Ishikawa (cell line): ENCODE measurements around the gene SEMA4A.

ENCODE experiments used
- CEBPB ChIP-seq: IDR thresholded peaks from 2 replicates; pipeline ENCODE4 v1.6.1; 2012
- CREB1 ChIP-seq: IDR thresholded peaks from 2 replicates; pipeline ENCODE4 v1.6.1; 2012; ENCODE audit warnings: low read depth
- EGR1 ChIP-seq: IDR thresholded peaks from 2 replicates; pipeline ENCODE4 v1.6.1; 2012
- EP300 ChIP-seq: IDR thresholded peaks from 2 replicates; pipeline ENCODE4 v1.6.1; 2012; ENCODE audit warnings: borderline replicate concordance
- FOXM1 ChIP-seq: IDR thresholded peaks from 2 replicates; pipeline ENCODE4 v1.6.1; 2012; ENCODE audit warnings: low read depth, borderline replicate concordance
- MAX ChIP-seq: IDR thresholded peaks from 2 replicates; pipeline ENCODE4 v1.6.1; 2012
- NFIC ChIP-seq: IDR thresholded peaks from 2 replicates; pipeline ENCODE4 v1.6.1; 2012
- RAD21 ChIP-seq: IDR thresholded peaks from 2 replicates; pipeline ENCODE4 v1.6.1; 2012; ENCODE audit warnings: low read depth
- REST ChIP-seq: IDR thresholded peaks from 2 replicates; pipeline ENCODE4 v1.6.1; 2012; ENCODE audit warnings: low read depth, mild to moderate bottlenecking
- TAF1 ChIP-seq: IDR thresholded peaks from 2 replicates; pipeline ENCODE4 v1.6.1; 2012; ENCODE audit warnings: low read depth, mild to moderate bottlenecking
- TCF12 ChIP-seq: IDR thresholded peaks from 2 replicates; pipeline ENCODE4 v1.6.1; 2012; ENCODE audit warnings: low read depth
- TEAD4 ChIP-seq: IDR thresholded peaks from 2 replicates; pipeline ENCODE4 v1.6.1; 2012
- USF1 ChIP-seq: IDR thresholded peaks from 2 replicates; pipeline ENCODE4 v1.6.1; 2012
- YY1 ChIP-seq: IDR thresholded peaks from 2 replicates; pipeline ENCODE4 v1.6.1; 2012; ENCODE audit warnings: low read depth
- ZBTB7A ChIP-seq: IDR thresholded peaks from 2 replicates; pipeline ENCODE4 v1.6.1; 2012; ENCODE audit warnings: low read depth

Gene SEMA4A

DNA sequence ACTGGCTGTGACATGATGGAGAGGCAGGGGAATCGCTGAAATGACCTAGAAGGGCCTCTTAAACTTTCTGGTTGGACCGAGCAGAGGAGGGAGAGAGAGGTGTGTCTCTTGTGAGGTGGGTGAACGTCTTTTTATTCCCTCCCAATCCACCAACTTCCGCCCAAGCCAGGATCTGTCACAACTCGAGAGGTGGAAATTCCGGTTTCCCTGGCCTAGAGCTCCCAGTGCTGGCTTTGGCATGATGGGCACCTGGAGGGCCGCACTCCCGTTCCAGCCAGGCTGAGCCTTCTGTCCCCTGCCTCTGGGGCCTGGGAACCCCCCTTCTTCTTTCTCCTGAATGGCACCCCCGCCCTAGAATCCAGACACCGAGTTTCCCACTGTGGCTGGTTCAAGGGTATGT is at the start of gene SEMA4A:
Gene SEMA4A, plus strand, starts transcription at position 224 of the 400 bp plus-strand sequence. CDS start 994 bp downstream, outside the sequence.
- TF ChIP-seq MAX (peak; percentile 63), EGR1 (no peak), CEBPB (peak; percentile 53; the same call in 1 of the 2 replicates)

- TF ChIP-seq TCF12 (no peak), NFIC (peak; percentile 88)
Measured at GRCh38 chr1:156104065-156104810, 49.1 kb upstream of the SEMA4A start.

GRCh38 chr1:156104861-156105832 is 48.2 kb upstream of the SEMA4A start:
- TF ChIP-seq MAX (no peak), TCF12 (no peak), RAD21 (no peak), USF1 (no peak)

DNA sequence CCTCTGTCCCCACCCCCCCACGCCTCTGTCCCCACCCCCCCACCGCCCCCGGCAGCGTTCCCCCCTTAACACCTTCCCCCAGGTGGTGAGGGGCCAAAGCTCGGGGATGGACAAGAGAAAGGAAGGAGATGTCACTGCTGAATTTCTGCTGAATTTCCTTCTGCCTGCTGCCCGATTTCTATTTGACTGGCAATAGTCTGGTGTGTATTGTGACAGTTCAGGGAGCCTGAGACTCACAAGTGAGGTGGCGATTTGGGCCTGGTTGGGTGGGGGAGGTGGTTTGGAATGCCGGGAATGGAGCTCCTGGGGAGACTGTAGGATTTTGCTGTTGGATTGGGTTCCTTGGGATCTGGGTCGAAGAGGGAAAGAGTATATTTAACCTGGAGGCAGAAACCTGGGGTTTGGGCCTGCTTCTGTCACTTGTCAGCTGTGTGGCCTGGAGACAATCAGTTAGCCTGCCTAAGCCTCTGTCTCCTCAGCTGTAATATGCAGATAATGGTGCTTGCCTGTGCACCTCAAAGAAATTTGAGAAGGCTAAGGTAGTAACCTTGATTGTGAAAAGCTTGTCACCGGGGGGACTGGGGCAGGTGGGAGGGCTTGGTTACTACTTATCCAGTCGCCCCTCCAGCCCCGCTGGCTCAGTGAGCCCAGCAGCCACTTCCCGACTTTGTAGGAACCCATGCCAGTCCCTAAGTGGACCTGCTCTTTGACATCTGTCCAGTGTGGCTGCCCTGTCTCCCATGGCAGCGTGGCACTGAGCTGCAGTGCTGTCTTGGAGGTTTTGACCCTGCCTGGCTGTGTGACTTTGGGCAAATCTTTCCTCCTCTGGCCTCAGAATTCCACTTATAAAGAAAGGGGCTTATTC is 46.5 kb upstream of the SEMA4A start:
- TF ChIP-seq YY1 (no peak), MAX (no peak), FOXM1 (no peak), EGR1 (no peak), EP300 (no peak), ZBTB7A (peak; percentile 44; the same call in 1 of the 2 replicates), NFIC (no peak), CREB1 (no peak), USF1 (no peak), REST (no peak), TEAD4 (peak; percentile 87), TCF12 (no peak; the same call in 1 of the 2 replicates), TAF1 (no peak)

DNA sequence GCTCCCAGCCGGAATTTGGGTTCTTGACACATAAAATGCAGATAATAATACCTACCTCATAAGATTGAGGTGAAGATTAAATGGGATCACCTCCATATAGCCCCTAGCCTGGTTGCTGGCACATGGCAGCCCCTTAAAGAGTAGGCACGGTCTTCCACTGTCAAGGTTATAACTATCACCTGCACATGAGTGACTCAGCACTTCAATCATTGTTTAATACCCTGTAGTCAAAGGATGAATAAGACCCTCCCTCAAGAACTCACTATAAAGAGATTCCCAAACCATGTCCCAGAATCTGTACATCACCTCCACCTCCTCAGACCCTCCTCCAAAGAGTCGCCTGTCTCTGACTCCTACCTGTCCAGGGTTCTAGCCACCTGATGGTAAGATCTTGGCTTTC is 45.3 kb upstream of the SEMA4A start:
- TF ChIP-seq NFIC, result no peak
- TF ChIP-seq ZBTB7A, result no peak
- no peak for TF ChIP-seq CREB1
- no peak for TF ChIP-seq MAX
- no peak for TF ChIP-seq REST
- no peak for TF ChIP-seq EP300
- TF ChIP-seq USF1, result no peak
- TF ChIP-seq TCF12, result no peak
- TF ChIP-seq EGR1, result no peak
- no peak for TF ChIP-seq TEAD4
- no peak for TF ChIP-seq YY1
- TF ChIP-seq CEBPB, result no peak
- TF ChIP-seq FOXM1, result no peak
